Heart left ventricle (tissue), 16 donors: Measurements from ENCODE around the gene AQP6. TPM values are rescaled to one million over a fixed set of nuclear protein-coding genes. Genes with fewer than 3 reads are reported as not detected.

ENCODE experiments used
- ATAC-seq, 4 donors: fragments of 200-7000 bp; cut with Tn5 transposase; one replicate each; pipeline ENCODE4 v1.9.1; 2020 to 2022; ENCODE audit warnings: moderate library complexity in 4 of 4, mild to moderate bottlenecking in 3 of 4, moderate number of reproducible peaks in 1 of 4
- DNase-seq, 5 donors: peaks; one replicate each; pipeline ENCODE4 v3.0.0-alpha.2; 2020
- H3K27ac ChIP-seq, 12 donors: fragments of 200-600 bp; sonication (generic) in 4 of 12; one replicate each; pipeline versions ENCODE4 v1.5.0 to v1.8.0; 2016 to 2022; ENCODE audit warnings: mild to moderate bottlenecking in 2 of 12
- H3K27me3 ChIP-seq, 9 donors: fragments of 200-600 bp; sonication (generic) in 2 of 9; one replicate each; pipeline versions ENCODE4 v1.5.1 to v1.8.0; 2016 to 2022; ENCODE audit warnings: mild to moderate bottlenecking in 3 of 9
- H3K36me3 ChIP-seq, 9 donors: fragments of 200-600 bp; sonication (generic) in 2 of 9; one replicate each; pipeline versions ENCODE4 v1.5.0 to v1.8.0; 2018 to 2022; ENCODE audit warnings: mild to moderate bottlenecking in 2 of 9
- H3K4me1 ChIP-seq, 12 donors: fragments of 200-600 bp; sonication (generic) in 4 of 12; one replicate each; pipeline versions ENCODE4 v1.5.0 to v1.8.0; 2016 to 2022; ENCODE audit warnings: mild to moderate bottlenecking in 3 of 12
- H3K4me3 ChIP-seq, 12 donors: fragments of 200-600 bp; sonication (generic) in 4 of 12; one replicate each; pipeline versions ENCODE4 v1.5.0 to v1.8.0; 2017 to 2022; ENCODE audit warnings: mild to moderate bottlenecking in 9 of 12, moderate library complexity in 4 of 12
- H3K9me3 ChIP-seq, 12 donors: fragments of 200-600 bp; sonication (generic) in 4 of 12; one replicate each; pipeline versions ENCODE4 v1.5.0 to v1.8.0; 2016 to 2022; ENCODE audit warnings: mild to moderate bottlenecking in 1 of 12
- CTCF ChIP-seq, 12 donors: fragments of 200-600 bp; sonication (generic) in 4 of 12; IDR thresholded peaks; one replicate each; pipeline versions ENCODE4 v1.5.0 to v1.8.0; 2018 to 2022; ENCODE audit warnings: antibody characterized with exemption in 12 of 12, mild to moderate bottlenecking in 5 of 12
- POLR2A ChIP-seq, 2 donors: fragments of 450-650 bp; IDR thresholded peaks; one replicate each; pipeline ENCODE4 v1.6.1; 2017; ENCODE audit warnings: antibody characterized with exemption in 2 of 2, mild to moderate bottlenecking in 2 of 2, moderate library complexity in 2 of 2
- WGBS, 4 donors: extraction: QIAGEN DNeasy Blood & Tissue Kit in 2 of 4; methylation state at CpG; one replicate each; pipeline versions ENCODE4 v1.1.5 to v1.1.7; 2013 to 2018; 5-methylcytosine and 5-hydroxymethylcytosine counted together
- intact Hi-C, 10 donors: fragments of 100-400 bp; cut with DNase I; formaldehyde crosslinking; loops; one replicate each; pipeline versions ENCODE4 v1.11.1 to v1.14.2; 2022
- long read RNA-seq, 3 donors: library from polyadenylated mRNA; unstranded; transcript quantifications; one replicate each; pipeline ENCODE4 v2.0.0, GENCODE V29; 2020 to 2021
- polyA plus RNA-seq, 2 donors: library from polyadenylated mRNA; stranded (reverse); fragments of 200-250 nt; gene quantifications; one replicate each; pipeline ENCODE4 v1.2.3, GENCODE V29; 2013
- total RNA-seq, 9 donors: library from RNA; depleted of rRNA in 2 of 9; stranded (reverse); fragments of >200 nt in 2 of 9; fragmentation: NEBNext Ultra II Directional in 3 of 9; extraction: Animal tissue kit (Norgen Biotek cat#: 25700) in 3 of 9; gene quantifications; one replicate each; pipeline versions ENCODE4 v1.1.0 to v1.2.4, GENCODE V29; 2016 to 2023
- donor health status: ischemic (EF 13 %, LVEDD 7.1; RV severe dilation, severe dysfunction).
- donor health status: healthy with polysubstance abuse.
- donor health status: DM: no; HTN: yes; CAD: no.
- donor health status: DM: no; HTN: no; CAD: no.
- donor health status: ischemic (EF 25% LVEDD 6.9; RV normal size, moderate dysfunction).
- donor health status: ischemic (EF 25% LVEDD 5.7; RV mildly dilated, moderate dysfunction).
- donor health status: healthy.
- donor health status: DM: yes; HTN: yes; CAD: no.
- donor health status: ischemic (EF 35%, LVEDD 5.7; RV mildly dilated, moderate dysfunction).
- donor health status: nonischemic (EF 11% LVEDD 7.7; RV severe dilation, severe dysfunction).
- donor health status: DM: yes; HTN: yes; CAD: no.
- donor health status: PGD.
- donor health status: ischemic (EF 29% LVEDD 5.4; RV normal size, mild dysfunction).
- donor health status: nonischemic (EF 23%, LVEDD 6.1; RV moderate dilation, normal function).

The AQP6 gene
- total RNA-seq, result not detected
- under 1 TPM; 0.04 TPM for polyA plus RNA-seq
- long read RNA-seq, donor 1, result 0 reads
- long read RNA-seq, donor 2, result 0 reads
- long read RNA-seq, donor 3, result 0 reads

GRCh38 chr12:49972641-49973360 lies at the start of gene AQP6:
Gene AQP6, plus strand, starts transcription at chr12:49972947. Its CDS starts 227 bp downstream, at chr12:49973174.
- WGBS, 4 donors, result 75 to 92% (median 88%) methylated on average over 13 to 18 of the region's 18 CpGs
- H3K4me1 ChIP-seq, result peaks cover 0 to 24% (median 7%) of the 10 kb centered on the region in 12 donors
- no peak within 1 kb of the TSS for H3K4me3 ChIP-seq
- ATAC-seq, result no peak
- intact Hi-C loops, result loop anchor here in 1 of 10 donors (5.0 kb wide), 1 partner anchor 84 kb away; the partner anchor contains the start of gene ASIC1
- peaks cover 0 to 22% (median 7%) of the 10 kb centered on the region in 9 donors for H3K27me3 ChIP-seq
- no peak for TF ChIP-seq POLR2A (IDR thresholded peaks at IDR 0.05)
- TF ChIP-seq CTCF (IDR thresholded peaks at IDR 0.05), result no peak
- H3K9me3 ChIP-seq, result no peaks in the 10 kb centered on the region
- DNase-seq, result no peak
- H3K27ac ChIP-seq, result no peak within 1 kb of the TSS
- no peaks in the 10 kb centered on the region for H3K36me3 ChIP-seq

DNA sequence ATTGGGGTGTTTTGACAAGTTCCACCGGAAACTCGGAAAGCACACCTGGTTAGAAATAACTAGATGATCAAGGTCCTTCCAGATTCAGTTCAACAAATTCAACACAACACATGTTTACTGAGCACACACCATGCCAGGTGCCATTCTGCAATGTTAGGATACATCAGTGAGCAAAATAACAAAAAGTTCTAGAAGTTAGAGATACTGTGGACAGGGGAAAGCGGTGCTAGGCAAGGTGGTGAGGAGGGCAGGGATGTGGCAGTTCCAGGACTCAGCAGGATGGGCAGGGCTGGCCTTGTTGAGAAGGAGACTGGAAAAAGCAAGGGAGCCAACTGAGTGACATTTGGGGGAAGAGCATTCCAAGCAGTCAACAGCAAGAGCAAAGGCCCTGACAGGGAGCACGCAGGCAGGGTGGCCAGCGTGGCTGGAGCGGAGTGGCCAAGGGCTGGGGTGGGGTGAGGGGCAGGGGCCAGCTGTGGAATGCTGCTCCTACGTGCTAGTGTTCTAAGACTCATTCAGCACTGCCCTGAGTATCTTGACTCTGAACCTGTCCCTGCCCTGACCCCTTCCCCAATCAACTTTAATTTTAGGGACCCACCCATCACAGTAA lies 49.6 kb upstream of the AQP6 start:
- H3K27ac ChIP-seq, result peak overlapping the region in 5 of 12 donors; percentile 3 to 52 (median 41)

GRCh38 chr12:49923880-49924556 lies 48.7 kb upstream of the AQP6 start:
- peaks cover 0 to 28% (median 13%) of the 10 kb centered on the region in 12 donors for H3K4me1 ChIP-seq
- H3K4me3 ChIP-seq, result no peak overlapping the region
- TF ChIP-seq CTCF (IDR thresholded peaks at IDR 0.05) (no peak), POLR2A (IDR thresholded peaks at IDR 0.05) (no peak)
- no peaks in the 10 kb centered on the region for H3K36me3 ChIP-seq
- DNase-seq, result peak in 1 of 5 donors; percentile 19
- peak overlapping the region in 2 of 12 donors; percentile 12 to 52 for H3K27ac ChIP-seq
- H3K9me3 ChIP-seq, result no peaks in the 10 kb centered on the region
- WGBS, 4 donors, result 73 to 80% (median 77%) methylated on average over 15 of the region's 15 CpGs
- intact Hi-C loops, result no loop called here
- ATAC-seq, result peak in 2 of 4 donors; percentile 26 to 50
- peaks cover 0 to 4% (median 0%) of the 10 kb centered on the region in 9 donors for H3K27me3 ChIP-seq

More for the DNA sequence above, 49.6 kb upstream of the AQP6 start:
- DNase-seq (peak in 2 of 5 donors; percentile 64 to 68), ATAC-seq (peak in 3 of 4 donors; percentile 21 to 73 (median 62))
- Histone ChIP-seq H3K4me1 (peaks cover 0 to 28% (median 13%) of the 10 kb centered on the region in 12 donors), H3K27me3 (peaks cover 0 to 4% (median 0%) of the 10 kb centered on the region in 9 donors), H3K9me3 (no peaks in the 10 kb centered on the region), H3K36me3 (no peaks in the 10 kb centered on the region), H3K4me3 (no peak overlapping the region)
- TF ChIP-seq CTCF (IDR thresholded peaks at IDR 0.05) (no peak), POLR2A (IDR thresholded peaks at IDR 0.05) (no peak)
- intact Hi-C loops, result no loop called here
- 73 to 83% (median 80%) methylated on average over 7 of the region's 7 CpGs for WGBS, 4 donors
